ENCODE measurements around the gene HNF4A.

GRCh38 chr20:44405785-44406571 is 50.5 kb downstream of the HNF4A start:
- TF ChIP-seq POLR2A (IDR thresholded peaks at IDR 0.05) = no peak
- TF ChIP-seq POLR2AphosphoS5 (IDR thresholded peaks at IDR 0.05) = no peak
- no peak for TF ChIP-seq EP300 (IDR thresholded peaks at IDR 0.05)
